ENCODE data around the gene ENDOD1.
"Not testable (repeated sequence)": the region's sequence is repeated elsewhere in the genome, so short reads cannot be mapped to it uniquely, and the experiment has no call there.

ENDOD1 gene

DNA sequence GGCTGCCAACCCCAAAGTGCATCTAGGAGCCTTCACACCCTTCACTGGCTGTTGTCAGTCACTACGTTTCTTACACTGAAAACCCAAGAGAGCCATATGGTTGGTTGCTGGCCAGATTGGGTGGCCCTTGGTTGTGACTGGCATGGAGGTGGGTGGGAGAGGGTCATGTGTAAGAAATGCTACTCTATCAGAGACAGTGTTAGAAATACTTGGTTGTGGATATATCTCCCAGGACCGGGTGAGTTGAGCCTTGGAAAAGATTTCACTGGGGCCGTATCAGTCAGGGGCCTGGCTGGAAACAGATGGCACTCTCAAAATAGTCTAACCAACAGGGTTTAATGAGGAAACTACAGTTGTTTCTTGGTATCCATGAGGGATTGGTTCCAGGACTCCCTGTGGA lies 15.2 kb downstream of the ENDOD1 start:
- DNase-seq, result no peak

DNA sequence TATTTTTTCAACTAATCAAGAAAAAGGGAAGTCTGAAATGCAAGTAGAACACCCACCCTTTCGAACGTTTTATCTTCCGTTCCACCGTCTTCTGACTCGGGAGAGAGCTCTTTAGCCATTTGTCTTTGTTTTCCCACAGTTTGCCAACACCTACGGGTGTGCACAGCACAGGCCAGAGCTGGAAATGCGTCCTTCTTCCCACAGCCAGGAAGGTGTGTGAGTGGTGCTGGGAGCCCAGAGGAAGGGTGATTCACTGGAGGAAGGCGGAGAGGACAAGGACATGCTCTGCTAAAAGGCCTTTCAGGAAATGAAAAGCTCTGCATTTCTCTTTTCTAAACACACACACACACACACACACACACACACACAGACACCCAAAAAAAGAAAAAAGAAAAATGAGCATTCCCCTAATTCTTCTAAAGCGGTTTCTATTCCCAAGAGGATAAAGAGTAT lies 18.5 kb downstream of the ENDOD1 start:
- DNase-seq, result no peak

- DNase-seq, result no peak
Measured at GRCh38 chr11:95108671-95109551, 19.3 kb downstream of the ENDOD1 start.

GRCh38 chr11:95111471-95111870 lies 21.8 kb downstream of the ENDOD1 start:
- DNase-seq, result not testable (repeated sequence)

DNA sequence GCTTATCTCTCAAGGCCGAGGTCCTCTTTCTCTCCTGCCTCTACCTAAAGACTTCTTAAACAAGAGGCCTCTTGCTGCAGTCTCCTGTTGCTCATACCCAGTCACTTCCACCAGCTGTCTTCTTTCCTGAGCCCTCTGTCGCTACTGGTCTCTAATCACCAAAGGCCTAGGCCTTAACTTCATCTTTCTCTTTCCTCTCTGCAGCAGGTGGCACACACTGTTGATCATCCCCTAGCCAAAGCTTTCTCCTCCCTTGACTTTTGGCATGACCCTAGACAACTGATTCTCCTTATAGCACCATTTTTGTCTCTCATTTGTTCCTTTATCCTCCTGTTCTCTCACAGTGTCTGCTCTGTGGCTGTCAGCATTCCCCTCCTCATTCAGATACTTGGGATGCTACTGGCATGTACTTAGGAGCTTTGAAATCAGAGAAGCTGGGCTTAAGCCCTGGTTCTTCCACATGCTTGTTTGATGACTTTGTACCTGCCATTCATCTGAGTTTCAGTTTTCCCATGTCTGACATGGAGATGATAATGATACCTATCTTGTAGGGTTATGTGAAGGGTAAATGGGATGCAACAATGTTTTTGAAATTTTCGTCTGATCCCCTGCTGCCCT lies 22.4 kb downstream of the ENDOD1 start:
- no peak for DNase-seq

DNA sequence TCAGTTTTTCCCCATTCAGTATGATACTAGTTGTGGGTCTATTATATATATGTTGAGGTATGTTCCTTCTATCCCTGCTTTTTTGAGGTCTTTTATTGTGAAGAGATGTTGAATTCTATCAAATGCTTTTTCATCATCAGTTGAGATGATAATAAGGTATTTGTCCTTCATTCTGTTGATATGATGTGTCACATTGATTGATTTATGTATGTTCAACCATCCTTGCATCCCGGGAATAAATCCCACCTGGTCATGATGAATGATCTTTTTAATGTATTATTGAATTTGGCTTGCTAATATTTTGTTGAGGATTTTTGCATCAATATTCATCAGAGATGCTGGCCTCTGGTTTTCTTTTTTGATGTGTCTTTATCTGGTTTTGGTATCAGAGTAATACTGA lies 26.0 kb downstream of the ENDOD1 start:
- DNase-seq, result no peak

GRCh38 chr11:95119361-95120060 lies 29.9 kb downstream of the ENDOD1 start:
- no peak for DNase-seq

- DNase-seq, result no peak
Measured at GRCh38 chr11:95121698-95122097, 32.1 kb downstream of the ENDOD1 start.

- no peak for DNase-seq
Measured at GRCh38 chr11:95123556-95123955, 33.9 kb downstream of the ENDOD1 start.

- DNase-seq, result no peak
Measured at GRCh38 chr11:95128602-95129001, 39.0 kb downstream of the ENDOD1 start.

DNA sequence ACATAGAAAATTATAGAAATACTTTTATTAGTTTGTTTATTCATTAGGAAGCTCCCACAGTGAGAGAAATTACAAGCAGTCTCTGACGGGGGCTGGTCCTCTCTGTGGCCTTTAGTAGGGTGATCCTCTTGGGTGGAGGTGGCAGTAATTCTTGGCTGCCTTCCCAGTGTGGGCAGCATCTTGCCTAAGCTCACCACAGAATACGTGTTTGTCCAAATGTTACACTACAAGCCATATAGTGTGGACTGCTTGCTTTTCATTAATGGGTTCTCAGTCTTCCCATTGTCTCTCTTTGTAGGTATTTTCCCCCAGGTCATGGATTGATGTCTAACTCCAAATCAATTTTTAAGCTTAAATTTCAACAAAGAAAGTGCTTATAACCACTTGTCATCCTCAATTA lies 43.3 kb downstream of the ENDOD1 start:
- no peak for DNase-seq

- no peak for DNase-seq
Measured at GRCh38 chr11:95134491-95134890, 44.8 kb downstream of the ENDOD1 start.

DNA sequence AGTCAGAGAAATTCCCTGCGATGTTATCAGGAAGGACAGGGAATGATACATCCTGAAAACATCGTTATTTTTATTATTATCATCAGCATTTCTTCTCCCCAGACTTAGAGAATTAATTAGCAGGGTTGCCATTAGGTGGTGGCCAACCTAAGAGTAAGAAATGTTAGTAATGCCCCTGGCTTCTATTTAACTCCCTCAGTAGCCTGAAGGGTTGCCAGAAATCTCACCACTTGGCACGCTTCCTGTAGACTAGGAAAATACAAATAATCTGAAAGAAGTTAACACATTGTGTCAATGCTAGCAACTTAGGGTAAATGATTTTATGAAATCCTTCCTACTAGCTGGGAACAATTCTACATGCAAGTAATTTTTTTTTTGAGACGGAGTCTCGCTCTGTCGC lies 45.5 kb downstream of the ENDOD1 start:
- DNase-seq, result no peak

GRCh38 chr11:95135880-95136279 lies 46.2 kb downstream of the ENDOD1 start:
- no peak for DNase-seq

GRCh38 chr11:95136747-95137146 lies 47.1 kb downstream of the ENDOD1 start:
- DNase-seq, result not testable (repeated sequence)

GRCh38 chr11:95137299-95137698 lies 47.7 kb downstream of the ENDOD1 start:
- DNase-seq, result no peak

GRCh38 chr11:95138448-95138847 lies 48.8 kb downstream of the ENDOD1 start:
- DNase-seq, result no peak

DNA sequence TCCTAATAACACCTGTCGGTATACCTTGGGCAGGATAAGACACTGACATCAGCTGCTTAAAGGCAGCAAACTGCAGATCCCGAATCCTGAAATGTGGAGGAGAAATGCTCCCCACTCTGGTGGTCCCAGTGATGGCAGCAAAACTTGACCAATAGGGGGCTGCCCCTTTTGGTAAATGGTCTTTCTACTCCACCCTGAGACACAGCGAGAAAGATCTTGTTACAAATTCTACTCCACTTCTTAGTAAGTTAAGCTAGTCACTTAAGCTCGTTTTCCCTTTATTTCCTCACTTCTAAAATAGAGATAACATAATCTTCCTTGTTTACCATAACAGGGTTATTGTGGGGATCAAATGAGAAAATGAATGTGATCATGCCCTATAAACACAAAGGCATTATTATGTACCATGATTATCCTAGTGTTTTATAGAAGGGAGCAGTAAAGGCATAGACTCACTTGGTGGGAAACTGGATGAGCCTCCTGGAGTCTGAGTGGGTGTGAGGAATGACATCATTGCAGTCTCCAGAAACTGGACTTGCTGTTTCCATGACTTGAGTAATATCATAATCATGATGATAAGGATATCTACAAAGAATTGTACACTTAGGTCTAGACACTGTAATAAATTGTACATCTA lies 50.9 kb downstream of the ENDOD1 start:
- DNase-seq, result no peak

- DNase-seq, result no peak
Measured at GRCh38 chr11:95142431-95142830, 52.8 kb downstream of the ENDOD1 start.

- DNase-seq, result no peak
Measured at GRCh38 chr11:95143106-95143681, 53.5 kb downstream of the ENDOD1 start.

GRCh38 chr11:95144313-95145235 lies 54.9 kb downstream of the ENDOD1 start:
- no peak for DNase-seq

All from T-helper 1 cell (primary cell).